Kidney (tissue), 14 donors: ENCODE results near the gene GPATCH4. TPM values are rescaled to one million over a fixed set of nuclear protein-coding genes. Genes with fewer than 3 reads are reported as not detected.
"Not testable (repeated sequence)": the region's sequence is repeated elsewhere in the genome, so short reads cannot be mapped to it uniquely, and the experiment has no call there.

ENCODE experiments used
- DNase-seq, 5 donors: peaks; one replicate each; pipeline ENCODE4 v3.0.0-alpha.2; 2013 to 2020
- FAIRE-seq: peaks from 2 replicates; lab custom pipeline; 2012; peaks lifted over from hg19 to GRCh38; lab: Jason Lieb, UNC
- H3K27ac ChIP-seq, 2 donors: one replicate each; pipeline ENCODE4 v1.7.0; 2013; ENCODE audit warnings: low read depth in 2 of 2, low read length in 2 of 2, inconsistent platforms in 1 of 2
- H3K27me3 ChIP-seq: one replicate; pipeline ENCODE4 v1.7.1; 2013; ENCODE audit warnings: low read length, inconsistent platforms; ENCODE audit not compliant: control insufficient read depth, insufficient read depth
- H3K36me3 ChIP-seq, 3 donors: one replicate each; pipeline versions ENCODE4 v1.7.0 to v1.7.1; 2013; ENCODE audit warnings: low read length in 3 of 3, control low read depth in 1 of 3, inconsistent platforms in 1 of 3; ENCODE audit not compliant: insufficient read depth in 3 of 3, control insufficient read depth in 2 of 3
- H3K4me1 ChIP-seq, 3 donors: one replicate each; pipeline versions ENCODE4 v1.7.0 to v1.7.1; 2013; ENCODE audit warnings: low read length in 3 of 3, inconsistent platforms in 1 of 3, low read depth in 1 of 3; ENCODE audit not compliant: control insufficient read depth in 2 of 3, insufficient read depth in 2 of 3
- H3K4me3 ChIP-seq, 3 donors: one replicate each; pipeline versions ENCODE4 v1.7.0 to v1.8.1; 2013; ENCODE audit warnings: low read length in 3 of 3, control low read depth in 1 of 3, inconsistent platforms in 1 of 3
- H3K9ac ChIP-seq, 3 donors: one replicate each; pipeline versions ENCODE4 v1.7.0 to v1.7.1; 2013; ENCODE audit warnings: low read length in 3 of 3, control low read depth in 1 of 3, inconsistent platforms in 1 of 3
- H3K9me3 ChIP-seq, 3 donors: one replicate each; pipeline versions ENCODE4 v1.7.0 to v1.7.1; 2013; ENCODE audit warnings: low read length in 3 of 3, control low read depth in 1 of 3, inconsistent platforms in 1 of 3; ENCODE audit not compliant: control insufficient read depth in 2 of 3, insufficient read depth in 1 of 3
- CTCF ChIP-seq: IDR thresholded peaks from 3 replicates; pipeline ENCODE4 v1.5.1; 2012; ENCODE audit warnings: mild to moderate bottlenecking, moderate library complexity, borderline replicate concordance; ENCODE audit not compliant: insufficient read depth; ENCODE audit errors: extremely low read depth
- intact Hi-C: fragments of 100-400 bp; cut with DNase I; formaldehyde crosslinking; loops from one replicate; pipeline ENCODE4 v1.11.1; 2022
- polyA plus RNA-seq: library from polyadenylated mRNA; stranded (reverse); fragments of 350-450 nt; fragmentation: Illumina TruSeq; extraction: RNeasy Lipid Tissue Mini Kit (QIAGEN cat#74804); gene quantifications from one replicate; pipeline ENCODE4 v1.2.3, GENCODE V29; 2014; ENCODE audit warnings: low read depth, low replicate concordance; ENCODE audit not compliant: insufficient read depth
- total RNA-seq: library from RNA; stranded (reverse); fragmentation: NEBNext Ultra II Directional; extraction: Animal tissue kit (Norgen Biotek cat#: 25700); gene quantifications from one replicate; pipeline ENCODE4 v1.2.1, GENCODE V29; 2021
- donor health status: control.
- donor health status: control.
- donor health status: control.
- donor health status: control.
- donor health status: control.
- donor health status: DM: yes; HTN: yes; CAD: no.
- donor health status: Normal renal cell carcinoma (clear cell type).

The GPATCH4 gene
- total and polyA plus RNA-seq, 2 donors from 2014 or later: 24.0 to 26.2 TPM

GRCh38 chr1:156591181-156591431, 10.2 kb downstream of the GPATCH4 start:
- Histone ChIP-seq H3K27ac (peak overlapping the region; percentile 64 to 90), H3K4me3 (peak overlapping the region; percentile 83 to 97 (median 83)), H3K9me3 (no peaks in the 10 kb centered on the region), H3K9ac (peak overlapping the region in 2 of 3 donors; percentile 70 to 97), H3K4me1 (peaks cover 0 to 11% (median 5%) of the 10 kb centered on the region in 3 donors), H3K36me3 (peaks cover 2 to 10% (median 7%) of the 10 kb centered on the region in 3 donors), H3K27me3 (no peaks in the 10 kb centered on the region)
- TF ChIP-seq CTCF: no peak
- no peak for FAIRE-seq
- intact Hi-C loops: no loop called here
- no peak for DNase-seq

GRCh38 chr1:156590326-156591180, 10.7 kb downstream of the GPATCH4 start:
- H3K36me3 ChIP-seq: peaks cover 2 to 10% (median 5%) of the 10 kb centered on the region in 3 donors
- DNase-seq: no peak
- H3K4me1 ChIP-seq: peaks cover 0 to 11% (median 5%) of the 10 kb centered on the region in 3 donors
- no peak for TF ChIP-seq CTCF
- H3K9ac ChIP-seq: peak overlapping the region in 1 of 3 donors; percentile 97
- FAIRE-seq: no peak
- intact Hi-C loops: no loop called here
- H3K27ac ChIP-seq: no peak overlapping the region
- no peaks in the 10 kb centered on the region for H3K27me3 ChIP-seq
- H3K4me3 ChIP-seq: peak overlapping the region in 2 of 3 donors; percentile 83 to 97
- H3K9me3 ChIP-seq: no peaks in the 10 kb centered on the region

GRCh38 chr1:156589546-156589945, 11.7 kb downstream of the GPATCH4 start:
- FAIRE-seq: no peak
- Histone ChIP-seq H3K27ac (no peak overlapping the region), H3K36me3 (peaks cover 0 to 5% (median 5%) of the 10 kb centered on the region in 3 donors), H3K9ac (no peak overlapping the region), H3K9me3 (no peaks in the 10 kb centered on the region), H3K4me1 (peaks cover 0 to 11% (median 5%) of the 10 kb centered on the region in 3 donors), H3K4me3 (no peak overlapping the region), H3K27me3 (no peaks in the 10 kb centered on the region)
- DNase-seq: no peak
- intact Hi-C loops: no loop called here
- TF ChIP-seq CTCF: no peak

GRCh38 chr1:156587927-156588326, 13.4 kb downstream of the GPATCH4 start:
- H3K4me3 ChIP-seq, H3K27me3 ChIP-seq, DNase-seq, H3K9me3 ChIP-seq, H3K9ac ChIP-seq, FAIRE-seq, H3K36me3 ChIP-seq, H3K27ac ChIP-seq, intact Hi-C loops: not testable (repeated sequence)
- H3K4me1 ChIP-seq: peaks cover 0 to 11% (median 5%) of the 10 kb centered on the region in 3 donors
